GM21529 (cell line): ENCODE data around the gene FAT3.

ENCODE experiments used
- ATAC-seq: cut with Tn5 transposase; IDR thresholded peaks from one replicate; pipeline ENCODE4 v1.9.1; 2021; ENCODE audit not compliant: unreplicated experiment

The FAT3 gene

GRCh38 chr11:92224407-92225124 is at the start of gene FAT3:
Gene FAT3 (plus strand): TSS chr11:92224818. CDS start chr11:92352113, 127,295 bp downstream.
- no peak for ATAC-seq

DNA sequence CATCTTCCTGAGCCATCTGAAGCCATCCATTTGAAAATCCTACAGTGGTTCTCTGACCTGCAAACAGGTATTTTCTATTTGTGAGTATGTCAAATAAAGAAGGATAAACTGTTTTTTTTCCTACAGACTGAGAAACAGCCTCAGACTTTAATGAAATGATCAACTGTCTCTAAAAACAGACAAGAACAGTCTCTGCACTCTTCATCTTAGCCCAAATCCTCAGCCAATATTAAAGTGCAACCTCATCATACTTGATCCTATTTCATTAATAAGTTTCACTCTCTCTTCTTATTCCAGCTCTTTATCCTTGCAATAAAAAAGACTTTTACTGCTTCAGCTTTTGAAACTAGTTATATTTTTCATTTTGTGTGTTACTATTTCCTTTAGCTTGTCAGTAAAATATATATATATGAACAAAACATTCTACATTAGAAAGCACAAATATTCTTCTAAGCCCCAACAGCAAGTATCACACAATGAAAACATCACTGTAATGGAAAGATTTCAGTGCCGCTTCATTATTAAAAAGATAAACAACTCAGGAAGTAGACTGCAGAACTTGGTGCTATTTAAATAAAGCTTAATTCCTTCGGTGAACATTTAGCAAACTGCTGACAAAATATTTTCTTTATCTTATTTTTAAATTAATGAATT is 45.5 kb upstream of the FAT3 start:
- ATAC-seq, result no peak

DNA sequence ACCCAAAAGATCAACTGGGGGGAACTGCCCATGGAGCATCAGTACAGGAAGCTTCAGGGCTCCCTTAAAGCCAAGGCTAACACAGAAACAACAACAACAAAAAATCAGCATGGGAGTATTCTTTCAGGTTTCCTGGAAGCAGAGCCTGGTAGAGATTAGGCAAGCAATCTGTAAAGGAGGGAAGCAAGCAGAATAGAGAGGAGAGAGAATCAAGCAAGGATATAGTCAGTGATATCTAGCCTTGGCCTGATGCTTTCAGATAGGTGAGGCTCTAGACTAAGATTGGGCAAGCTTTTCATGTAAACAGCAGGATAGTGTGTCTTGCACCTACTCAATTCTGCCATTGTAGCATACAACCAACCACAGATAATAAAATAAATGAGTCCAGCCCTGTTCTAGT is 44.4 kb upstream of the FAT3 start:
- ATAC-seq, result no peak

DNA sequence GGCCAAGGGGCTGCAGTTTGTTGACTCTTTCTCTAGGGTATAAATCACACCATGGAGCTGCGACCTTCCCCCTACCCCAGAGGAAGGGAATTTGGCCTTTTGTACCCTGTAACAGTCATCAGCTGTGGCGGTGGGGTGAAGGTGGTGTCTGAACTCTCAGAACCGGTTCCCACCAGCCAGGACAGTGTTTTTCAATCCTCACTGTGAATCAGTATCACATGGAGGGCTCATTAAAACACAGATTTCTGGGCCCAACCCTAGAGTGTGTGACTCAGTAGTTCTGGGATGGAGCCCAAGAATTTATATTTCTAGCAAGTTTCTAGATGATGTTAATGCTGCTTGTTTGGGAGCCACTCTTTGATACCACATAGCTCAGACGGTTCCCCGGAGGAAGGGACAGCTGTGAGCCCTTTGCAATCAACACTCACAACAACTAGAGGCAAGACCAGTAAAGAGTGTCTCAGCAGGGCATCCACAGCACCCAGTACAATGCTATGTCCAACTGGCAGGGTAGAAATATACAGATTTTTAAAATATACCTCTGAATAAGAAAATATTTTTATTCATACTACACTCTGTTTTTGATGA is 43.9 kb upstream of the FAT3 start:
- no peak for ATAC-seq

DNA sequence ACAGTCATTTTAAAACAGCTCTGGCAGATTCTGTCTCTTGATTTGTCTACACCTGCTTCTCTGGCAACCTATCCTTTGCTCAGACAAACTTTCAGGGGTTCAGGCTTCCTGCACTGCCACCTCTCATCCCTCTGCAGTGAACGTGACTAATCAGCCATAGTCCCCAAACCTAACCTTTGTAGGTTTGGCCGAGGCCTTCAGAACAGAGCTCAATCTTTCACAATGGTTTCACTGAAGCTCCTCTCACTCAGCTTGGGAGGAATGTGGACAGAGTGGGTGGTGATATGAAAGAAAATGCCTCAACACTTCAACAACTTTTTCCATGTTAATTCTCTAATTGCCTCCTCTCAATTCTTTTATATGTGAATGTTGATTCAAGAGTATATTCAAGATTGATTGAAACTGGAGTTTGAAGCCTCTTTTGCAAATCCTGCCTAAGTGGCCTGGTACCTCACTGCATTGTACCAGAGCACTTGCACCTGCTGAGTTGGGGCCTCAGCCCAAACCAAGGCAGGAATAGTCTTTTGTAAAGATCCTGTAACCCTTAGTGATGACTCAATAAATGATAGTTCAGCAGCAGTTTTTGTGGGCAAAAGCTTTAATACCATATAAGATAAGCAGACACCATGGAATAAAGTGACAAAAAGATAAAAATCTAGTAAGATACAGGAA is 33.9 kb upstream of the FAT3 start:
- ATAC-seq, result no peak

DNA sequence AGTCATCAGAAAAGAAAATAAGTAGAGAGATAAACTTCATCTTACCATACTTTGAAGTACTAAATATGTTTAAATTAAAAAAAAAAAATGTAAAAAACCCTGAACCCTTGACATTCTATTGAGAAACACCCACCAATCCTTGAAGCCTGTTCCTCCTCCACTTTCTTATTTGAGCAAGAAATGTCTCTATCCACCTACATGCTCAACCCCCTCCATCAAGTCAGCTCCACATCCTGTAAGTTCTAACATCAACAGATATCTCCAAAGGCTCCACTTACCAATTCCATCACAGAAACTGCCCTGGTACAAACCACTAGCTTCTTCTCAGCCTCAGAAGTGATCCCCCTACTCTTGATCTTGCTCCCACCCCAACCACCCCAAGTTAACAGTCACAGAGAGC is 32.5 kb upstream of the FAT3 start:
- no peak for ATAC-seq

GRCh38 chr11:92198268-92198667 is 26.4 kb upstream of the FAT3 start:
- no peak for ATAC-seq

GRCh38 chr11:92199991-92200390 is 24.6 kb upstream of the FAT3 start:
- ATAC-seq, result no peak

DNA sequence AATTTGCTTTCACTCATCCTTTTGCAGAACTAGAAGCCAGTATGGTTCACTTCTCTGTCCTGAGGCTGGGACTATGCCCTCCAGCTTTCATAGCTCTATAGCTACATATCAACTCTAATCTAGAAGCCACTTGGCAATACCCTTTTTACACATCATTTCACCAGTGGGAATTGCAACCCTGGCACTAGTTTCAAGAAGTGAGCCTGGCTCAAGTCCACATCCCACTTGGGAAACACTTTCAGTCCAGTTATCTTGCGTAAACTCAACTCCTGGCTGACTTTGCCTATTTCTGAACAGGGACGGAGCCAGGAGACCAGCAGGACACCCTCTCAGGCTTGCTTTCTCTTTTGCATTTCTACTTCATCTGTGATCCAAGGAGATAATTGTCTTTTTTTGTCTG is 19.9 kb upstream of the FAT3 start:
- no peak for ATAC-seq

DNA sequence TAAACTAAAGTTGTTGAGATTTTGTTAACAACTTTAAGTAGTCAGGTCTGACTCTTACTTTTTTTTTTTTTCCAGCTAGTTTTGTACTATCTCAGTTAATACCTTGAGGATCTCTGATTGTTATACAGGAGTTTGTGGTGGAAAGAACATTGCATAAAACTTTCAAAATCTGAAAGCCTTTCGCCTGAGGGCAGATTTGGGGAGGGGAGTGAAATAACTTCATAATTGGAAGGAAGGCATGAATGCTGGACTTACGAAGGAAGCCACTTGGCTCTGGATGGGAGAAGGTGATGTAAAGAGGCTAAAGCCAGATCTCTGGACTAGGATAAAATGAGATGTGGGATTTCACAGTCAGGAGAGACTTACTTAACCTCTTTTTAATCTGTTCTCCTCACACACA is 18.2 kb upstream of the FAT3 start:
- no peak for ATAC-seq

GRCh38 chr11:92211576-92212167 is 12.9 kb upstream of the FAT3 start:
- no peak for ATAC-seq

GRCh38 chr11:92212530-92212929 is 12.1 kb upstream of the FAT3 start:
- no peak for ATAC-seq

DNA sequence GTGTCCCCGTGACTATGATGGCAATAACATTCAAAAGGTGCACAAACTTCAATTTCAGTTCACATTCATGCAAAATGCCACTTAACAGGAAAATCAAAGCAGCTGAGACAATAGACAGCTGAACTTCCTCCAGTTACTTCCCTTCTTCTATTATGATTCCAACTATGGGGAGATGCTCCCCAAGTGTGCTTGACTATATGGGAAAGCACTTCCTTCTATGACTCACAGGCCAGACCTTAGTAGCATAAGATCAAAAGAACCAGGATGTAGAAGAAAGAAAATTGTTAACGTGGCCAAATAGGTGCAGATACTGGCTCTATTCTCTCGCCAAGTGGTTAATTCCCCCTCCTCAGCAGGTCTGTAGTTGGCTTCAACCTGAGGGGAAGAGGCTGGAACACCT is 7.8 kb upstream of the FAT3 start:
- ATAC-seq, result no peak

- no peak for ATAC-seq
Measured at GRCh38 chr11:92219476-92219875, 5.1 kb upstream of the FAT3 start.

DNA sequence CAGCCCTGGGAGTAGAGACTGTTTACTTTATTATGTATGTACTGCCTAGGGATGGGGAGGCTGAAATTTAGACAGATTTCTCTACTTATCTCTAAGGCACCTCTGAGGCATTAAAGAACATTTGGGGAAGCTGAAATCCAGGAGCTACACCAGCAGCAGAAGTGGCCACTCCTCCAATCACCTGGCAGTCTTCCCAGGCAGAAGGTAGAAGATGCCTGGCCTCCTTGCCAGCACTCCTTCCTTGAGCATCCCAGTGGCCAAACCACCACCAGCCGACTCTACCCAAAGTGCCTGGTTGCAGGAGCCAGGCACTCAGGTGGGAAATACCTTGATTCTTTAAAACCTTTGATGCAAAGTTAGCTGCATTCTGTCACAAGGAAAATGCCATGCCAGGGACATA is 1.9 kb upstream of the FAT3 start:
- no peak for ATAC-seq

- no peak for ATAC-seq
Measured at GRCh38 chr11:92224054-92224406, 588 bp upstream of the FAT3 start.

- no peak for ATAC-seq
Measured at GRCh38 chr11:92225125-92225567, 528 bp downstream of the FAT3 start.

- no peak for ATAC-seq
Measured at GRCh38 chr11:92225568-92226330, 1.1 kb downstream of the FAT3 start.

- no peak for ATAC-seq
Measured at GRCh38 chr11:92226331-92227229, 2.0 kb downstream of the FAT3 start.
